HG03045 (cell line): ENCODE measurements around the gene TRAPPC8.
"Not testable (repeated sequence)": the region's sequence is repeated elsewhere in the genome, so short reads cannot be mapped to it uniquely, and the experiment has no call there.

Experiments
- ATAC-seq: cut with Tn5 transposase; IDR thresholded peaks from one replicate; pipeline ENCODE4 v1.9.1; 2021; ENCODE audit warnings: mild to moderate bottlenecking, moderate library complexity; ENCODE audit not compliant: unreplicated experiment

TRAPPC8 gene

DNA sequence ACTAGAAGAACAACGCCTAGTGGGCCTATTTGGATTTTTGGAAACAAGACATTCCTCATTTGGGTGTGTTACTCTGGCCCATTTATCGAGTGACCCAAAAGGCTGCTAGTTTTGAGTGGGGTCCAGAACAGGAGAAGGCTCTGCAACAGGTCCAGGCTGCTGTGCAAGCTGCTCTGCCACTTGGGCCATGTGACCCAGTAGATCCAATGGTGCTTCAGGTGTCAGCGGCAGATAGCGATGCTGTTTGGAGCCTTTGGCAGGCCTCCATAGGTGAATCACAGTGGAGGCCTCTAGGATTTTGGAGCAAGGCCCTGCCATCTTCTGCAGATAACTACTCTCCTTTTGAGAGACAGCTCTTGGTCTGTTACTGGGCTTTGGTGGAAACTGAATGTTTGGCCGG, 143.7 kb downstream of the TRAPPC8 start:
- not testable (repeated sequence) for ATAC-seq

DNA sequence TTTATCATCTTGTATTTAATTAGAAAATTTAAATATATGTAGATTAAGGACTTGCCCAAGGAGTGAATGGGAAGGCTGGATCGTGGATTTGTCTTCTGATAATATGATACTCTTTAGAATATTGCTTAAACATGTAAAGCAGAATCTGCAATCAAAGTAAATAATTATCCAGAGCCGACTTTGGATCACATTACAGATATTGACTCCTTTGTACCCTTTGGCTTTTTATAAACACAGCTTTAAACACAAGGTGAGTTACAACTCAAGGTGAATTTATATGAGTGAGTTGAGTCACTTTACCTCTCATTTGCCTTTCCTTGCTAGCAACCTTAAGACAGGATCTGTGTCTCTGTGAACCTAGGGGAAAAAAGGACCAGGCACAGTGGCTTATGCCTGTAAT, 144.5 kb downstream of the TRAPPC8 start:
- no peak for ATAC-seq

DNA sequence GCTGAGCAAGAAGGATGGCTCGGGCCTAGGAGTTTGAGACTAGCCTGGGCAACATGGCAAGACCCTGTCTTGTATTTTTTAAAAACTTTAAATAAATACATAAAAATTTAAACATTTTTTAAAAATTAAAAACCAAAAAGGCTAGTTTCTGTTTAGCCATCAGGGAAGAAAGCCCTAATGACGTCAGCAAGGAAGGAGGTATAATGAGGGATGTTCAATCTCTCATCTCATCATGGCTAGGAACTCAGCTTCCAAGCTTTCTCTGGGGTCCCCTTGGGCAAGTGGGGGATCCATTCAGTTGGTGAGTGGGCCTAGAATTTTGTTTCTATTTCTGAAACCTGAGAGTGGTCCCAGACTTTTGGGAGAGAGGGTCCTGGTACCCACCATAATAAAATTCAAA, 147.2 kb downstream of the TRAPPC8 start:
- ATAC-seq = no peak

DNA sequence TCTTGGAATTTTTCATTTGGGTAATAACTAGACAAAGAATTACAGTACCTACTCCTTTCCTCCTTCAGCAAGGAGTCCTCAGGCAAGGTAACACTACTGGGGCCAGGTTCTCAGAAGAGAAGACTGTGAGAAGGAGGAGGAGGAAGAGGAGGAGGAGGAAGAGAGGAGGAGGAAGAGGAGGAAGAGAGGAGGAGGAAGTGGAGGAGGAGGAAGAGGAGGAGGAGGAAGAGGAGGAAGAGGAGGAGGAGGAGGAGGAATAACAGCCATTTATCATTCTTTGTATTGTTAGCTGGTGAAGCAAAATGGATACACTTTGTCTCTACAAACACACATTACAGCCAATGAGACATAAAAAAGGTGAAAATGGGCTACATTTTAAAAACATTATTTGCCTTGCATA, 149.4 kb downstream of the TRAPPC8 start:
- no peak for ATAC-seq

DNA sequence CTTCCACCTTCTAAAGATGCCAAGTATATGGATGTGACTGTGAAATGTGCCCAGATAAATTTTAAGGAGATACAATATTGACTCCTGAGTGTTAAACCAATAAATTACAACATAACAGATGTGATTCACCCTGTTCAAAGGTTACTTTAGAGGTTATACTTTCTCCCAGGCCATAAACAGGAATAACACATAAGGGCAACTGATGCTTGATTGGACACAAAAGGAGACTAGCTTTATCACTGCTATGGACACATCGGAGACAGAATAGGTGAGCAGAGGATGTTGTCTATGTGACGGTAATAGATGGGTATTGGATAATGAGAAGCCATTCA, 150.4 kb downstream of the TRAPPC8 start:
- no peak for ATAC-seq

DNA sequence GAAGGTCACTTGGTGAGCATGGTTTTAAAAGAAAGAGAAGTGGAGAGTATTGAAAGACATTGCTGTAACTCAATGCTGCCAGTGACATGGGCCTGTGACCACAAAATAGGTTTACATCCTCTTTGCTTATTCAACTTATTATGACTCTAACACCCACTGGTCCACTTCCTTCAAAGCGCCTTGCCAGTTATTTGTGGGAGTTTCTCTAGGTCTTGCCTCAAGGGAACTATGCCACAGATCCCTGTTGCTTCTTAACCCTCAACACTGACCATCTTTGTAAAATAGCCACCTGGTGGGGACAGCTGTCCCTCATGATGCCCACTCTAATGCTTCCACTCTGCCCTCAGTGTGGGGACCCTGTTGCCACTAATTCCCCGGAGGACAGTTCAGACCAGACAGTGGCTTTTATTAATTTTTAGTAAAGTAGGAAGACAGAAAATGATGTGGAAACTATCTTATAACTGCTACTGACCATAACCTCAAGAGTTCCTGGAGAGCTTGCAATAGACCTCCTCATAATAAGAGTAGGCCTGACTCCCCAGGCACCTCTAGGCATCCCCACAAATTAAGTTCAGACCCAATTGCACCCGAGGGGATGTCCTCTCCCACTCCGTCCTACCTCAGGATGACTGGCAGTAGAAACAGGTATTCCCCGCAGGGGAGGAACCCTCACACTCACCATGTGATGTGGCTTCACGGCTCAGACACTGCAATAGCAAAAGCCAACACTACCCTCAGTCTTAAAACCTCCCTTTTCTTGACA, 150.9 kb downstream of the TRAPPC8 start:
- peak; percentile 88 for ATAC-seq

DNA sequence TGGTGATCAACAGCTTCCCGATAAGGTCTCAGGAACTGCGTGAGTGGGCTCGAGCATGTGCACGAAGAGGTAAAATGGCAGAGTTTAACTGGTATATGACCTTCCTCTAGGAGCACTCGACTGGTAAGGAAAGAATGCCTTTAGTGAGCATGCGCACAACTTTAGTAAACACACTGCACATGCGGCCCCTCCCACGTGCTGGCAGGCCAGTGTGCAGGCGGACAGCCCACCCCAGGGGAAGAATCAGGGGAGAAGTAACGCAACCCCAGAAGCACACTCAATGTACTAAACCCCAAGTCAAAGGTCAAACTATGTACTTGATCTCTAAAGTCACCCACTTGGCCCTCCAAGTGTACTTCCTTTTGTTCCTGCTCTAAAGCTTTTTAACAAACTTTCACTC, 153.5 kb downstream of the TRAPPC8 start:
- no peak for ATAC-seq

DNA sequence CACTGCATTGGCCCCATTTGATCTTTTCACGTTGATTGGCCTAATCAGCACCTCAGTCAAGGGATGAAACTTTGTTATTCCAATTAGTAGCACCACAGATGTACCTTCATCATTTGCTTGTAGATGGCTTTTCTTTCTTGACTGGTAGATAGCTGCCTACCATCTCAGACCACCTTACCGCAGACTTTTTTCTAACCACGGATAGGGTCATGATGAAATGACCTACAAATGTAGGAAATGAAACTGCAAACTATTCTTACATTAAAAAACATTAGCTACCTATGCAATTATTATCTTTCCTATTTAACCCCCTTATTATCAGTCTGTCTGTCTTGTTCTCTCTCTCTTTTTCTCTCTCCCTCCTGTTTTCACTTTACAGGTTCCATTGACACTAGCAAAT, 159.9 kb downstream of the TRAPPC8 start:
- ATAC-seq = no peak
